SHP77 treated with DMSO at 0.1 percent for 48 hours (cell line): ENCODE data around the gene PCIF1.
"Not testable (repeated sequence)": the region's sequence is repeated elsewhere in the genome, so short reads cannot be mapped to it uniquely, and the experiment has no call there.

Experiments used
- DNase-seq: peaks from one replicate; lab custom pipeline; 2025; lab: John Stamatoyannopoulos, UW

Gene PCIF1

GRCh38 chr20:45934586-45935415 lies at the start of gene PCIF1:
TSS of gene PCIF1 (plus strand) at chr20:45934683. CDS start at chr20:45939000, 4,317 bp downstream.
- DNase-seq, result peak; percentile 87

GRCh38 chr20:45886590-45887345 lies 47.7 kb upstream of the PCIF1 start:
- DNase-seq, result no peak

GRCh38 chr20:45887346-45887715 lies 47.2 kb upstream of the PCIF1 start, which contains the start of gene SPATA25:
TSS of gene SPATA25 (minus strand) at chr20:45887622. CDS start at chr20:45887590, 32 bp downstream.
- no peak for DNase-seq

- no peak for DNase-seq
Observed at GRCh38 chr20:45888681-45889080, 45.8 kb upstream of the PCIF1 start.

- DNase-seq, result peak; percentile 50
Observed at GRCh38 chr20:45890077-45890984, 44.2 kb upstream of the PCIF1 start.

GRCh38 chr20:45890985-45891983 lies 43.2 kb upstream of the PCIF1 start, which contains the start of the genes CTSA and NEURL2:
TSS of gene CTSA (plus strand) at chr20:45891335. CDS start at chr20:45891569, 234 bp downstream.
TSS of gene NEURL2 (minus strand) at chr20:45891208. CDS start at chr20:45890991, 217 bp downstream.
- DNase-seq, result peak; percentile 71

GRCh38 chr20:45892049-45892825 lies 42.2 kb upstream of the PCIF1 start:
- DNase-seq, result no peak

GRCh38 chr20:45892828-45893500 lies 41.5 kb upstream of the PCIF1 start:
- no peak for DNase-seq

GRCh38 chr20:45893831-45894230 lies 40.7 kb upstream of the PCIF1 start:
- no peak for DNase-seq

GRCh38 chr20:45894797-45895196 lies 39.7 kb upstream of the PCIF1 start:
- DNase-seq, result no peak

- no peak for DNase-seq
Observed at GRCh38 chr20:45896641-45897161, 37.8 kb upstream of the PCIF1 start.

- DNase-seq, result no peak
Observed at GRCh38 chr20:45897289-45897688, 37.2 kb upstream of the PCIF1 start.

- no peak for DNase-seq
Observed at GRCh38 chr20:45897692-45898091, 36.8 kb upstream of the PCIF1 start.

- no peak for DNase-seq
Observed at GRCh38 chr20:45898285-45898684, 36.2 kb upstream of the PCIF1 start.

- no peak for DNase-seq
Observed at GRCh38 chr20:45899046-45899835, 35.2 kb upstream of the PCIF1 start.

GRCh38 chr20:45901332-45901731 lies 33.2 kb upstream of the PCIF1 start:
- DNase-seq, result not testable (repeated sequence)

GRCh38 chr20:45902199-45902701 lies 32.2 kb upstream of the PCIF1 start:
- DNase-seq, result no peak
